Urinary bladder (tissue), 4 donors: Measurements from ENCODE around the gene FAM72A. TPM values are rescaled to one million over a fixed set of nuclear protein-coding genes. Genes with fewer than 3 reads are reported as not detected.
"Not testable (repeated sequence)": the region's sequence is repeated elsewhere in the genome, so short reads cannot be mapped to it uniquely, and the experiment has no call there.

Experiments used
- DNase-seq: peaks from one replicate; pipeline ENCODE4 v3.0.0-alpha.2; 2015; ENCODE audit errors: extremely low spot score
- H3K27ac ChIP-seq: one replicate; pipeline ENCODE4 v1.5.1; 2013; ENCODE audit warnings: low read depth, mild to moderate bottlenecking, moderate library complexity
- H3K36me3 ChIP-seq: one replicate; pipeline ENCODE4 v1.6.1; 2013; ENCODE audit warnings: mild to moderate bottlenecking, moderate library complexity; ENCODE audit not compliant: insufficient read depth
- H3K4me1 ChIP-seq: one replicate; pipeline ENCODE4 v1.6.1; 2013; ENCODE audit warnings: mild to moderate bottlenecking, moderate library complexity; ENCODE audit not compliant: insufficient read depth
- H3K4me3 ChIP-seq: one replicate; pipeline ENCODE4 v1.5.1; 2013; ENCODE audit warnings: low read depth, low read length
- WGBS: extraction: QIAGEN DNeasy Blood & Tissue Kit; methylation state at CpG from one replicate; pipeline ENCODE4 v1.1.7; 2013; 5-methylcytosine and 5-hydroxymethylcytosine counted together
- polyA plus RNA-seq: library from polyadenylated mRNA; stranded (reverse); fragments of 200-250 nt; gene quantifications from one replicate; pipeline ENCODE4 v1.2.3, GENCODE V29; 2013
- total RNA-seq: library from RNA; depleted of rRNA; stranded (reverse); fragments of >200 nt; gene quantifications from one replicate; pipeline ENCODE4 v1.2.3, GENCODE V29; 2014
- donor health status: healthy with polysubstance abuse.
- donor health status: healthy.

FAM72A gene
- total and polyA plus RNA-seq, 2 donors, result 1.2 to 2.0 TPM

- WGBS, result 42% methylated on average over 2 of the region's 3 CpGs
- not testable (repeated sequence) for DNase-seq, H3K4me3 ChIP-seq, H3K27ac ChIP-seq, H3K36me3 ChIP-seq, H3K4me1 ChIP-seq
These were observed 32.8 kb downstream of the FAM72A start for GRCh38 chr1:206169794-206170193.

- H3K4me3 ChIP-seq, DNase-seq, H3K27ac ChIP-seq, H3K4me1 ChIP-seq, H3K36me3 ChIP-seq: not testable (repeated sequence)
- WGBS, result 27% methylated on average over 4 of the region's 10 CpGs
These were observed 35.1 kb downstream of the FAM72A start for GRCh38 chr1:206167350-206168029.

GRCh38 chr1:206145771-206146290 lies 56.8 kb downstream of the FAM72A start:
- 52% methylated on average over 3 of the region's 3 CpGs for WGBS
- H3K4me3 ChIP-seq, result no peak overlapping the region
- no peak for DNase-seq
- no peaks in the 10 kb centered on the region for H3K4me1 ChIP-seq
- no peak overlapping the region for H3K27ac ChIP-seq
- no peaks in the 10 kb centered on the region for H3K36me3 ChIP-seq

- DNase-seq, result no peak
- 64% methylated on average over 2 of the region's 2 CpGs for WGBS
- Histone ChIP-seq H3K4me3 (no peak overlapping the region), H3K4me1 (no peaks in the 10 kb centered on the region), H3K27ac (no peak overlapping the region), H3K36me3 (no peaks in the 10 kb centered on the region)
These were observed 58.0 kb downstream of the FAM72A start for GRCh38 chr1:206144605-206145004.

GRCh38 chr1:206143537-206144172 lies 59.0 kb downstream of the FAM72A start:
- Histone ChIP-seq H3K4me1 (no peaks in the 10 kb centered on the region), H3K4me3 (no peak overlapping the region), H3K36me3 (no peaks in the 10 kb centered on the region), H3K27ac (no peak overlapping the region)
- no peak for DNase-seq
- WGBS, result 85% methylated on average over 15 of the region's 15 CpGs

GRCh38 chr1:206142770-206143169 lies 59.9 kb downstream of the FAM72A start:
- no peak overlapping the region for H3K4me3 ChIP-seq
- H3K36me3 ChIP-seq, result no peaks in the 10 kb centered on the region
- H3K27ac ChIP-seq, result no peak overlapping the region
- 68% methylated on average over 2 of the region's 2 CpGs for WGBS
- no peaks in the 10 kb centered on the region for H3K4me1 ChIP-seq
- DNase-seq, result no peak

- Histone ChIP-seq H3K4me1 (no peaks in the 10 kb centered on the region), H3K27ac (no peak overlapping the region), H3K4me3 (no peak overlapping the region), H3K36me3 (no peaks in the 10 kb centered on the region)
- WGBS, result 77% methylated on average over 3 of the region's 3 CpGs
- no peak for DNase-seq
These were observed 60.6 kb downstream of the FAM72A start for GRCh38 chr1:206142011-206142410.

GRCh38 chr1:206136241-206136640 lies 66.4 kb downstream of the FAM72A start:
- no peaks in the 10 kb centered on the region for H3K36me3 ChIP-seq
- H3K27ac ChIP-seq, result no peak overlapping the region
- 39% methylated on average over 2 of the region's 2 CpGs for WGBS
- H3K4me1 ChIP-seq, result no peaks in the 10 kb centered on the region
- no peak overlapping the region for H3K4me3 ChIP-seq
- no peak for DNase-seq

Other genes starting within 250 kb of the FAM72A start
- gene RAB7B, start 199.4 kb downstream of the FAM72A start, total RNA-seq, result 11.5 TPM
- 4.6 TPM for gene RAB7B, start 199.4 kb downstream of the FAM72A start, polyA plus RNA-seq
- 0.26 TPM for gene CTSE, start 178.9 kb downstream of the FAM72A start, total RNA-seq
- gene CTSE, start 178.9 kb downstream of the FAM72A start, polyA plus RNA-seq, result 0.72 TPM
- 12.5 TPM for gene RHEX, start 149.7 kb downstream of the FAM72A start, total RNA-seq
- 8.5 TPM for gene RHEX, start 149.7 kb downstream of the FAM72A start, polyA plus RNA-seq
- not detected for gene AVPR1B, start 85.5 kb downstream of the FAM72A start, total RNA-seq
- not detected for gene AVPR1B, start 85.5 kb downstream of the FAM72A start, polyA plus RNA-seq
- 71.5 TPM for gene SRGAP2, start 702 bp upstream of the FAM72A start, total RNA-seq
- gene SRGAP2, start 702 bp upstream of the FAM72A start, polyA plus RNA-seq, result 23.0 TPM